Liver (tissue), 3 donors: ENCODE data around the gene DAO.

ENCODE experiments used
- EGR1 ChIP-seq, 2 donors: IDR thresholded peaks; 2 replicates each; pipeline ENCODE4 v1.6.1; 2016 to 2018; ENCODE audit warnings: antibody characterized with exemption in 2 of 2, low read depth in 2 of 2
- FOXA1 ChIP-seq: IDR thresholded peaks from 2 replicates; pipeline ENCODE4 v1.6.1; 2016; ENCODE audit warnings: antibody characterized with exemption
- JUND ChIP-seq, 2 donors: IDR thresholded peaks; 2 replicates each; pipeline ENCODE4 v1.6.1; 2016; ENCODE audit warnings: antibody characterized with exemption in 2 of 2
- RAD21 ChIP-seq, 2 donors: IDR thresholded peaks; 2 replicates each; pipeline ENCODE4 v1.6.1; 2016; ENCODE audit warnings: antibody characterized with exemption in 2 of 2, mild to moderate bottlenecking in 2 of 2
- YY1 ChIP-seq: IDR thresholded peaks from 2 replicates; pipeline ENCODE4 v1.6.1; 2016; ENCODE audit warnings: antibody characterized with exemption, mild to moderate bottlenecking
- TF ChIP-seq, protein P1 (sequence below): fragments of 150-350 bp; IDR thresholded peaks from 2 replicates; pipeline ENCODE4 v1.5.1; 2017; ENCODE audit warnings: improper control_type of control experiment, low read depth, low read length; ENCODE audit not compliant: missing input control
- donor health status: healthy.
- donor health status: healthy.

DNA sequence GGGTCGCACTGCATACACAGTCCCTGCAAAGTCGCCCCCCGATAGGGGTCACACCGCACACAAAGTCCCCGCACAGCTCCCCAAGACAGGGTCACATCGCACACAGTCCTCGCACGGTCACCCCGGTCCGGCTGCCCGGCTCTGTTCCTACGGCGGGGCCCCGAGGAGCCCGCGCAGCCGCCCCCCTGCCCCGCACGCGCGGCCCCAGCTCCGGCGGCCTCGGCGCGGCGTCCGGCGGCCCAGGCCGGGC lies 22.8 kb upstream of the DAO start:
- TF ChIP-seq, protein P1, sequence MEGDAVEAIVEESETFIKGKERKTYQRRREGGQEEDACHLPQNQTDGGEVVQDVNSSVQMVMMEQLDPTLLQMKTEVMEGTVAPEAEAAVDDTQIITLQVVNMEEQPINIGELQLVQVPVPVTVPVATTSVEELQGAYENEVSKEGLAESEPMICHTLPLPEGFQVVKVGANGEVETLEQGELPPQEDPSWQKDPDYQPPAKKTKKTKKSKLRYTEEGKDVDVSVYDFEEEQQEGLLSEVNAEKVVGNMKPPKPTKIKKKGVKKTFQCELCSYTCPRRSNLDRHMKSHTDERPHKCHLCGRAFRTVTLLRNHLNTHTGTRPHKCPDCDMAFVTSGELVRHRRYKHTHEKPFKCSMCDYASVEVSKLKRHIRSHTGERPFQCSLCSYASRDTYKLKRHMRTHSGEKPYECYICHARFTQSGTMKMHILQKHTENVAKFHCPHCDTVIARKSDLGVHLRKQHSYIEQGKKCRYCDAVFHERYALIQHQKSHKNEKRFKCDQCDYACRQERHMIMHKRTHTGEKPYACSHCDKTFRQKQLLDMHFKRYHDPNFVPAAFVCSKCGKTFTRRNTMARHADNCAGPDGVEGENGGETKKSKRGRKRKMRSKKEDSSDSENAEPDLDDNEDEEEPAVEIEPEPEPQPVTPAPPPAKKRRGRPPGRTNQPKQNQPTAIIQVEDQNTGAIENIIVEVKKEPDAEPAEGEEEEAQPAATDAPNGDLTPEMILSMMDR = no peak
- TF ChIP-seq RAD21 (IDR thresholded peaks at IDR 0.05) (no peak), FOXA1 (no peak), JUND (IDR thresholded peaks at IDR 0.05) (no peak), EGR1 (IDR thresholded peaks at IDR 0.05; ENCODE audit: low read depth in 2 of 2) (no peak), YY1 (no peak)
